HG03103 (cell line): Measurements from ENCODE around the gene BTF3.
"Not testable (repeated sequence)": the region's sequence is repeated elsewhere in the genome, so short reads cannot be mapped to it uniquely, and the experiment has no call there.

Experiments
- ATAC-seq: cut with Tn5 transposase; IDR thresholded peaks from one replicate; pipeline ENCODE4 v1.9.1; 2021; ENCODE audit warnings: low read depth; ENCODE audit not compliant: unreplicated experiment

The BTF3 gene

DNA sequence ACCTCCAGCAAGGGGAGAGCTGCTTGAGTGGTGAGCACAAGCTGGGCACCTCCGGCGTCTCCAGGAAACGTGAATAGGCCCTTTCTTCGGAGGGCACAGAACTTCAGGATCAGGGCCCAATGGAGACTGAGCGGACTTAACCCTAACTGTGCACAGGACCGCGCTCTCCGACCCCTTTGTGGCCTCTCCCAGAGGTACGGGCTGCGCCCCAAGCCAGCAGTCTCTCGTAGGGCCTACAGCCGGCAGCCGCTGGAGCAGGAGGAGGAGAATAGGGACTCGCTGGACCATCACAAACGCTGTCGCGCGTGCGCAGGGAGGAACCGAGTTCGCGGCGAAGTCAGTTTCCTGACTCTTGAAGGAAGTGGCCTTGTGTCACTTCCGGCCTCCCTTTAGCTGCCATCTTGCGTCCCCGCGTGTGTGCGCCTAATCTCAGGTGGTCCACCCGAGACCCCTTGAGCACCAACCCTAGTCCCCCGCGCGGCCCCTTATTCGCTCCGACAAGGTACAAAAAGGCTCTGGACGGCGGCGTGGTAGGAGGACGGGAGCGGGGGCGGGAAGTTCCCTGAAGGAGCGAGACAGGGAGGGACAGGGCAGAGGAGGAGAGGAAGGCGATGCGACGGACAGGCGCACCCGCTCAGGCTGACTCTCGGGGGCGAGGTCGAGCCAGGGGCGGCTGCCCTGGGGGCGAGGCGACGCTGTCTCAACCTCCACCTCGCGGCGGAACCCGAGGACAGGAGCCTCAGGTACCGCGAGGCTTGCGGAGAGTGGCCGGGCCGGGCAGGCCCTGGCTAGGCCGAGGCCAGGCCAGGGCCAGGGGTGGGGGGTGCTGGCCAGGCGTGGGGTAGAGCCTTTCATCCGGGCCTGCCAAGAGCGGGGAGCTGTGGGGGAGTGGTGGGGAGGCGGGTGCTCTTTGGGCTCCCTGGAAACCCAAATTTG lies at the start of gene BTF3:
BTF3 (plus strand) TSS at position 386 of the 936 bp plus-strand sequence; CDS start at position 612, 226 bp downstream.
- ATAC-seq = peak; percentile 96

DNA sequence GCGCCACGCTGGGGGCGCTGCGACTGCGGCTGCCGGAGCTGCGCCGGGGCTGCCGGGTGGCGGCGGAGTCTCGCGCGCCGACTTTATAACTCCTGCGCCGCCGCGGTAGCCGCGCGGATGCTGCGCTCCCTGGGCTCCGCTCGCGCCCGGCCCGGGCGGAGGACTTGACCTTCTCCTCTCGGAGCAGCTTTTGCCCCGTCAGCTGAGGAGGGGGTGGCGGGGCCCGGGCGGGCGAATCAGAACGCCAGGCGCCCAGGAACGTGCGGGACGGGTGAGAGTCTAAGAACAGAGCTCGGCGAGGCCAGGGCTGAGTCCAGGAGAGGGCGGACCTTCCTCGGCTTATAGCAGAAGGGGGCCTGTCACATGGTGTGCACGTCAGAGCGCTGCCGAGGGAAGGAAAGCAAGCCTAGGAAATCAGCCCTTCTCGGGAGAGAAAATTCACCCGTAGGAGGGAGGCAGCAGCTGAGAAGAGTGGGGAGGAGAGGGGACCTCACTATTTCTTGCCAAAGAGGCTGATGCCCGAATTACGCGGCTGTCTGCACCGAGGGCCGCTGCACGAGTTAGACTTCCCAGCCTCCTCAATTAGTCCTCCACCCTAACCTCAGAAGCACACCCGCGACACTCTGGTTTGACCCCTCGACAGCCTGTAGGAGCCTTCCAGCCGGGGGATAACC lies 49.6 kb upstream of the BTF3 start, which contains the start of gene FOXD1:
FOXD1 (minus strand) TSS at position 315 of the 674 bp plus-strand sequence. CDS start 415 bp downstream, outside the sequence.
- ATAC-seq = no peak

DNA sequence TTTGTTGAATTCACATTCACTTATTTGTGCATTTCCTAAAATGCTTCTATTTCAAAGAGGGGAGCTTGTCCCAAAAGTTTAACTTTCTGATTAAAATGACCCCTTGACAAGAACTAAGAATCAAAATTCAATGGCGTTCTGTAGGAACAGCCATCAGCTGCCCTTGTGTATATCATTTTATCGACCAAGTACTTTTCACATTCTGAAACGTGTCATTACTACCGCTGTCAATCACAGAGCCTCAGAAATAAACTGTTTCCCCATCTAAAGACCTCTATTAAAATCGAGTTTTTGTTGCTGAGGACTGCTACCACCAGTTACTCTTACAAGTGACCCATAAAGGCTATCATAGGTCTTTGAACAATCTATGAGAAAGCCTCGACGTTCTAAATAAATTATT lies 48.1 kb upstream of the BTF3 start:
- no peak for ATAC-seq

DNA sequence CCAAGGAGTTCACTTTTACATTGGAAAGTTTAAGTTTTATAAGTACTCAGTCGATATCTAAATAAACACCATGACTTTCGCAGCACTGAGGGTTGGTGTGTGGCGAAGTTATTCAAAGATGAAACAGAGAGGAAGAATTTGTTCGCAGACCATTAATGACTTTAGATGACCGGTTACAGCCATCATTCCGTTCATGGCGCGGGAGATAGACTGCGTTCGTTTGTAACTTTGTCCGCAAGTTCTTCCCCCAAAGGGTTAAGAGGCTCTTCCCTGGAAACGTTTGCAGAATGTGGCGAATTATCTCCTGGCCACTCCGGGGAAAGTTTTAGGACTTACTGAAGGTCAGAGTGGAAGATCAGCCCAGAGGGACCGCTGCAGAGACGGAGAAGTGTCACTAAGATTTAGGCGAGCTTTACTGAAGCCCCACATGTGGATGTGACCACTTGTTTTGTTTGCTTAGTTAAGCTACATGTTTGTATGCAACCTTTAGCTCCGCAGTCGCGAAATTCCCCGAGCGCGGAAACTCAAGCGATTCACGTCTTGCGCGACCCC lies 47.5 kb upstream of the BTF3 start:
- ATAC-seq = no peak

DNA sequence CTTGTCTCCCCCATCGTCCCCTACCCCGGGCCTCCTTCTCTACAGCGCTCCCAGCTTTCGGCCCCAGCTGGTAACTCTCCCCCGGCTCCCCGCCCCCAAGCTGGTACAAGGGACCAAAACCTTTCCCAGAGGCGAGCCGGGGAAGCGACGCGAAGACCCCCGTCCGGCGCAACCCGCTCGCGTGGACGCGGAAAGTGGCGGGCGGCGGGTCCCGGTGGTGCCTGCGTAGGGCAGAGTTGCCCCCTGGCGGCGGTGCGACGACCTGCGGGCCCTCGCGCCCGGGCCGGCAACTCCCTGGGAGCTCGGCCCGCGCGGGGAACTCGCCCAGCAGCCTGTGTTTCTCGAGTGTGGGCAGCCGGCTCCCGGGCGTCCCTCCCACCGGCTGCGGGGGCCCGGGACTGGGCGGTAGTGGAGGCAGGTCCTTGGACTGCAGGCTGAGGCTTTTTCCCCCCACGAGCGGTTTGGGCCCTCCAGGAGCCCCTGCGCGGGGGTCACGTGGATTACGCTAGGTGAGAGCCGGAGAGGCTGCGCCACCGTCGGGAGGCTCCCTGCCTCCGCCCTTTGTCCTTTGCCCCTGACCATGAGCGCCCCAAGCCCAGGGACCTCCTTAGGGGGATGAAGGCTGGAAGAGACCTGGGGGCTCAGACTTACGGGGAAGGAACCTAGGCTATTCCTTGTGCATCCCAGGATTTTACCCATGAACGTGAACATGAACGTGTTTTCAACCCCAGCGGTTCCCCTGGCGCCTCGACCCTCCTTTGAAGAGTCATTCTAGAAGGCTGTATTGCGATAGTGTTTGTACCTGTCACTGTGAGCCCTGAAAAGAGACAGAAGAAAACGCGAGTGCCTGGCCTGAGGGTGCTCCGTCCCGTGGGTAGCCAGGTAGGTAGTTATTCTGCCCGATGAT lies 46.8 kb upstream of the BTF3 start:
- ATAC-seq = no peak

DNA sequence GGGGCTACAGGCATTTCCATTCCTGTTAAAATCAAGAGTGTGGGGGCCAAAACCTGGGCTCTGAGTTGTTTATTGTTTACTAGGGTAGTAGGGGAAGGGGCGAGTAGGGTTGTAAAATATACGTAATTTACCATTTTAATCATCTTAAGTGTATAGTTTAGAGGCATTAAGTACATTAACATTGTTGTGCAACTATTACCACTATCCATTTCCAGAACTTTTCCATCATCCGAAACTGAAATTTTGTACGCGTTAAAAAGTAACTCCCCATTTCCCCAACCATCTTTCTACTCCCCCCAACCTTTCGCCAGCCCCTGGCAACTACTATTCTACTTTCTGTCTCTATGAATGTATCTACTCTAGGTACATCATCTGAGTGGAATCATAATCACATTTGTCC lies 46.0 kb upstream of the BTF3 start:
- ATAC-seq = no peak

DNA sequence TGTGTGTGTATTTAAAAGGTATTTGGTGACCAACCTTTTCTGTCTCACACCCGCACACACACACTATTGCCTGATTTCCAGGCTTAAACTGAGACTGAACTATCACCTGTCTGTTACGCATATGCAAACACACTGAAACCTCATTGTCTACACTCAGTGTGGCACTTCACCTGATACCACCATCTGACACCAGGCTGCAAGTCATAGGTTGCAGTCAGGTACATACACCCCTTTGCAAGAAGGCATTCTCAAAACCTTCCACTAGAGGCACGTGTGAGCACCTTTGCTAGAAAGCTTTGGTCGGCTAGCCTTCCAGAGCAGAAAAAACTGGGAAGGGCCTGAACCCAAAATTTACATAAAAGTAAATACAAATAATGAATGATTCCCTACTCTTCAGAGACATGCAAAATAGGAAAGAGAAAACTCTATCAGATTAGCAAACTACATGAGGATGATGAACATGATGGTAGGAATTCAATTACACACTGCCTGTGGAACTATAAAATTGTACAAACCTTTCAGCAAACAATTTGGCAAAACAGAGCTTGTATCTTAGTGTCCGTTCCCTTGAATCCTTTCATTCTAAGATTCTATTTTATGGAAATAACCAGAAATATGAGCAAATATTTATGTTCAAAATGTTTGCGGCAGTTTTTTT lies 43.7 kb upstream of the BTF3 start:
- no peak for ATAC-seq

DNA sequence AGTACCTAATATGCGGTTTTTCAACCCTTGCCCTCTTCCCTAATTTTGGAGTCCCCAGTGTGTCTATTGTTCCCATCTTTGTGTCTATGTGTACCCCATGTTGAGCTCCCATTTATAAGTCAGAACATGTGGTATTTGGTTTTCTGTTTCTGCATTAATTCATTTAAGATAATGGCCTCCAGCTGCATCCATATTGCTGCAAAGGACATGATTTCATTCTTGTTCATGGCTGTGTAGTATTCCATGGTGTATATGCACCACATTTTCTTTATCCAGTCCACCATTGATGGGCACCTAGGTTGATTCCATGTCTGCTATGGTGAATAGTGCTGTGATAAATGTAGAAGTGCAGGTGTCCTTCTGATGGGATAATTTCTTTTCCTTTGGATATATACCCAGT lies 41.8 kb upstream of the BTF3 start:
- not testable (repeated sequence) for ATAC-seq

DNA sequence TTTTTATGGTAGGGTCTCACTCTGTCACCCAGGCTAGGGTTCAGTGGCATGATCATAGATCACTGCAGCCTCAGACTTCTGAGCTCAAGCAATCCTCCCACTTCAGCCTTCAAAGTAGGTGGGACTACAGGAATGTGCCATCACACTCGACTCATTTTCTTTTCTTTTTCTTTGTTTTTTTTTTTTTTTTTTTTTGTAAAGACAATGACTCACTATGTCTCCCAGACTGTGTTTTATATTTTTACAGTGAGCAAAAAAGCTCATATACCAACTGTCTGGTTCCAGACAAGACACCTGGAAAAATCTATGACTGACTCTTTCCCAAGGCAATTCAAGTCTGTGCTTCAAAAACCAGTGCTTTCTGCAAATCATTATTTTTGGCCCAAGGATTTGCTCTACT lies 38.9 kb upstream of the BTF3 start:
- no peak for ATAC-seq

DNA sequence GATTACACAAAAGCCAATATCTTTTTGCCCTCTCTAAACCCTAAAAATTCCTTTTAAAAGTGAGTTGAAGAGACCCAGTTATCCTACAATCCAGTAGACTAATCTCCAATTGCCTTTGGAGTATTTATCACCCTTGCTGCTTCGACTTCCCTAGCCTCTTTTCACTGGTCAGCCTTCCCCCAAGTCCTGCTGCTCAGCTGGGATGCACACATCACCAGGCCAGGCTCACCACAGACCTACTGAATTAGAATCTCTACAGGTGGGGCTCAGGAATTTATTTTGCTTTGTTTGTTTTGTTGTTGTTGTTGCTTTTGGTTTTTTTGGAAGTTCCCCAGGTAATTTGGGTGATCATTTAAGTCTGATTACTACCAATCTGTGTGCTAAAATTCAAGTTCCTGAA lies 38.1 kb upstream of the BTF3 start:
- no peak for ATAC-seq

DNA sequence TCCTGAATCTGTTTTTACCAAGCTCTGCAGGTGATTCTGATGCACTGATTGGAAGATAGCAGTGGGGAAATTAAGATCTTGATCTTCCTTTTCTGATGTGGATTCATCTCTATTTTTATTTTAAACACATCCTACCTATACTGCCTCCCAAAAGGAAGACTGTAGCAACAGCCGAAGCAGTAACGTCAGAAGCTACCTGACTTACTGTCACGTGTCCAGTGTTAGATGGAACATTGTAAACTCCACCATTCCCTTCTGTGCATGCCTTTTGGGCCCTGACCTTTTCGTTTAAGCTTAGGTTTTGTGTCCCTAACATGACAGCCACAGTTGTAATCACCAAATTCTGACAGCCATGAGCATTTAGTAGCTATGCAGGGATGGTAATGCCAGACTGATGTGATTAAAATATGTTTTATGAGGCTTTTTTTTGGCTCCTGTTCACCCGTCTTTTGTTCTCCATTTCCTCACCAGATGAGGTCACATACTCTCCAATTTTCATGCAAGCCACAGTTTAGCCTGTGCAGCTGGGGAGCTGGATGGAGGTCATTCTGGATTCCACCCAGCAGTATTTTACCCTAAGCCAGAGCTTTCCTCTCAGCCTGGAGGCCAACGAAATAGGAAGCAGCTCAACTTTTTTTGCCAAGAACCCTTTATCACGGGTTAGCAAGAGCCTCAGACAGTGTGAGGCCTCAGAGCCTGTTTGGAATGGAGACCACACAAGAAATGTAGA lies 34.1 kb upstream of the BTF3 start:
- ATAC-seq = no peak

DNA sequence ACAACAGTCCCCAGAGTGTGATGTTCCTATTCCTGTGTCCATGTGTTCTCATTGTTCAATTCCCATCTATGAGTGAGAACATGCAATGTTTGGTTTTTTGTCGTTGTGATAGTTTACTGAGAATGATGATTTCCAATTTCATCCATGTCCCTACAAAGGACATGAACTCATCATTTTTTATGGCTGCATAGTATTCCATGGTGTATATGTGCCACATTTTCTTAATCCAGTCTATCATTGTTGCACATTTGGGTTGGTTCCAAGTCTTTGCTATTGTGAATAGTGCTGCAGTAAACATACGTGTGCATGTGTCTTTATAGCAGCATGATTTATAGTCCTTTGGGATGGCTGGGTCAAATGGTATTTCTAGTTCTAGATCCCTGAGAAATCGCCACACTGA lies 29.6 kb upstream of the BTF3 start:
- ATAC-seq = not testable (repeated sequence)

DNA sequence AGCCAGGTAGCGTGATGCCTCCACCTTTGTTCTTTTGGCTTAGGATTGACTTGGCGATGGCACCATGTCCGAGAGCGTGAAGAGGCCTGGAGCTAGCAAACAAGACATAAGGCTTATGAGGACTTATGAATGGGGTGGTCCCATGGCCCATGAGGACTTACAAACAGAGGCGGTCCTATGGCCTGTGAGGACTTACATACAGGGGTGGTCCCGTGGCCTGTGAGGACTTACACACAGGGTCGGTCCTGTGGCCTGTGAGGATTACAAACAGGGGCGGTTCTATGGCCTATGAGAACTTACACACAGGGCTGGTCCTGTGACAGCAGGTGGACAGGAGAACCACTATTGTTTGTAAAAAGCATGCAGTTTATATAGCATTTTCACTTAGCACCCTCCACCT lies 28.4 kb upstream of the BTF3 start:
- ATAC-seq = no peak

DNA sequence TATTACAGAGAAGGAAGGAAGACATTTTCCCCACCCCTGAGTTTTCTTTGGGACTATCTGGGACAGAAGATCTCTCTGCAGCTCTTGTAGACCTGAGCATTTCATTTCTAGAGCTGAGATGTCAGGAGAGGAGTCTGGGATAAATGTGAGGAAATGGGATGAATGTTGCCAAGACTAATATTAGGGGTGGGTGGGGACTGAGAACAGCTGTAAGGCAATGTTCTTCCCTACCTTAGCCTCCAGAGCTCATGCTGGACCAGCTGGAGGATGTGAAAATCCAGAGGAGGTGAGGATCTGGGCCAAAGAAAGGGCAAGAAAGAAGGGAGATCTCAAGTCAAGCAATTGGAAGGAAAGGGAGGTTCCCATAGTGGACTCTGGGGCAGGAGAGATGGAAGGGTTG lies 26.6 kb upstream of the BTF3 start:
- no peak for ATAC-seq

DNA sequence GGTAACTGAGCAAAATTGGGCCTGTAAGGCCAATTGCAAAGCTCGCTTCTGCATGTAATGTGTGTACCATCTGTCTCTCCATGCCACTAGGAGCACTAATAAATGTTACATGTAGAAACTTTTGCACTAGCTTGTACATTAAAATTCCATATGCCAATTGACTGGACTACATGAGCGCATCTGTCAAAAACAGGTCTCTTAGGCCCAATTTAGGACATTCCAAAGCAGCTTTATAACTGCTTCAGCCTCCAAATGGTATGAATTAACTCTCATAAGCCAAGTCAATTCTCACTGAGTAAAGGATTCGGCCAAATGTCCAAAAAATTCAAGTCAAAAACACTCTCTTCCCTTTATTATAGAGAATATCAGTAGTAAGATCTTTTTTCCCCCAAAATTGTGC lies 26.1 kb upstream of the BTF3 start:
- ATAC-seq = no peak

DNA sequence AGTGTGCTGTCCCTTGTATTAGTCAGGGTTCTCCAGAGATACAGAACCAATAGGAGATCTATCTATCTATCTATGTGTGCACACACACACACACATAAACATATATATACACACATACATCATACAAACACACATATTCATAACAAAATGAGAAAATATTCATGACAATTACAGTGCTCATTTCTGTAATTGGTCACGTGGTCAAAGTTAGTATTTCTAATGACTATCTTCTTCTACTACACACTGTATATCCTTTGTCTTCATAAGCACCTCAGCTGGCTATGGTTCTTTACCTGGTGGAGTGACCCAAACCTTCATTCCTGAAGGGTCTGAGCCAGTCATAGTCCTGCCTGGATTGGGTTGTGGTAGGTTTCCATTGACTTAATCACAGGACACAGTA lies 17.7 kb upstream of the BTF3 start:
- no peak for ATAC-seq

DNA sequence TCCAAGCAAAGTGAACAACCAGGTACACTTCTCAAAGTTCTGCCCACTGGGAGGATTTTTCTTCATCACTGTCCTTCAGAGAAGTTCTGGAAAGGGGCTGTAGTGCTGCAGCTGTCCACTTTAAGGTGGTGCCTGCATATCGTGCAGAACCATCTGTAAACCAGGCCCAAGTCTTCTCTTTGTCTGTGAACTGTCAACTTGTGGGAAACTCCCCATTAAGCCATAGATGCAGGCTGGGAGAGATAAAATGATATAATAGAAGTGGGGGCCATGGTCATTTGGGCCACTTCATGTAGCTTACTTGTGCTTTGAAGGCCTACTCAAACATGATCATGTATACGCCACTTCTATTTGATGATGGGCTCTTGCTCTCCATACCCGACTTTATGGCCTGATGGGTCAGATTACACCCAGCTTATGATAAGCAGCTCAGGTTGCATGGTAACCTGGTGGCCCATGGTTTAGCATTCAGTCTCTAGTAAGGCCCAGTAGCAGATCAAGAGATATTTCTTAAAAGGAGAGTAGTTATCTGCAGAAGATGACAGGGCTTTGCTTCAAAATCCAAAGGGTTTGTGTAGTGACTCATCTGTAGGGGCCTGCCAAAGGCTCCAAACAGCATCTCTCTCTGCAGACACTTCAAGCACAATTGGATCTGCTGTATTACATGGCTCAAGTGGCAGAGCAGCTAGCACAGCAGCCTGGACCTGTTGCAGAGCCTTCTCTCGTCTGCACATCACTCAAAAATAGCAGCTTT lies 15.7 kb upstream of the BTF3 start:
- no peak for ATAC-seq

DNA sequence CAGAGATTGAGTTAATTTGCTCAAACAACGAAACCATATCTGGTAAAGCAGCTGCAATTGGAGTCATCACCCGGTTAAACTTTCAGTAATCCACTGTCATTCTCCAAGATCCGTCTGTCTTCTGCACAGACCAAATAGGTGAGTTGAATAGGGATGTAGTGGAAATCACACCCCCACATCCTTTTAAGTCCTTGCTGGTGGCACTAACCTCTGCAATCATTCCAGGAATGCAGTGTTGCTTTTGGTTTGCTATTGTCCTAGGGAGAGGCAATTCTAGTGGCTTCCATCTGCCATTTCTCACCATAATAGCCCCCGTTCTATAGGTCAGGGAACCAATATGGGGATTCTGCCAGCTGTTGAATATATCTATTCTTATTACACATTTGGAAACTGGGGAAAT lies 14.6 kb upstream of the BTF3 start:
- ATAC-seq = no peak

DNA sequence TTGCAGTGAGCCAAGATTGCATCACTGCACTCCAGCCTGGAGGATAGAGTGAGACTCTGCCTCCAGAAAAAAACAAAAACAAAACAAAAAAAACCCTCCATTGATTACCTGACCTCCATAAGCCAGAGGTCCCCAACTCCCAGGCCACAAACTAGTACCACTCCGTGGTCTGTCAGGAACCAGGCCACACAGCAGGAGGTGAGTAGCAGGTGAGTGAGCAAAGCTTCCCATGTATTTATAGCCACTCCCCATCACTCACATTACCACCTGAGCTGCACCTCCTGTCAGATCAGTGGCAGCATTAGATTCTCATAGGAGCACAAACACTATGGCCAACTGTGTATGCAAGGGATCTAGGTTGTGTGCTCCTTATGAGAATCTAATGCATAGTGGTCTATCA lies 13.7 kb upstream of the BTF3 start:
- ATAC-seq = no peak
